ENCODE measurements around the gene RMC1. TPM values are rescaled to one million over a fixed set of nuclear protein-coding genes. Genes with fewer than 3 reads are reported as not detected.

Gene RMC1
- total RNA-seq, 2 donors from 2014 or later: 16.8 to 27.5 TPM

- H3K4me3 ChIP-seq: no peak overlapping the region
- peaks cover 4 to 8% of the 10 kb centered on the region in 2 donors for H3K4me1 ChIP-seq (ENCODE audit: control insufficient read depth in 1 of 2, low read depth in 2 of 2)
- H3K27me3 ChIP-seq (replicated peaks; ENCODE audit: insufficient read depth): no peaks in the 10 kb centered on the region
- no peak for ATAC-seq (ENCODE audit: insufficient number of reproducible peaks, low FRiP score, low read depth)
- DNase-seq (ENCODE audit: low spot score): no peak
- peaks cover 35% of the 10 kb centered on the region for H3K36me3 ChIP-seq
- no peak overlapping the region for H3K27ac ChIP-seq
- no peak for TF ChIP-seq CTCF (IDR thresholded peaks at IDR 0.05)
- no peaks in the 10 kb centered on the region for H3K9me3 ChIP-seq
These were observed 66.2 kb downstream of the RMC1 start for GRCh38 chr18:23569299-23570063.

- Histone ChIP-seq H3K27me3 (replicated peaks; ENCODE audit: insufficient read depth) (no peaks in the 10 kb centered on the region), H3K36me3 (peaks cover 36% of the 10 kb centered on the region), H3K4me3 (no peak overlapping the region), H3K4me1 (ENCODE audit: control insufficient read depth in 1 of 2, low read depth in 2 of 2) (peaks cover 14 to 15% of the 10 kb centered on the region in 2 donors), H3K27ac (no peak overlapping the region), H3K9me3 (no peaks in the 10 kb centered on the region)
- no peak for TF ChIP-seq CTCF (IDR thresholded peaks at IDR 0.05)
- ATAC-seq (ENCODE audit: insufficient number of reproducible peaks, low FRiP score, low read depth): peak; percentile 60
- DNase-seq (ENCODE audit: low spot score): no peak
These were observed 67.7 kb downstream of the RMC1 start for GRCh38 chr18:23570912-23571504.

GRCh38 chr18:23572012-23572411, 68.7 kb downstream of the RMC1 start:
- no peak overlapping the region for H3K27ac ChIP-seq
- no peaks in the 10 kb centered on the region for H3K27me3 ChIP-seq (replicated peaks; ENCODE audit: insufficient read depth)
- peaks cover 14 to 15% of the 10 kb centered on the region in 2 donors for H3K4me1 ChIP-seq (ENCODE audit: control insufficient read depth in 1 of 2, low read depth in 2 of 2)
- H3K9me3 ChIP-seq: no peaks in the 10 kb centered on the region
- peaks cover 29% of the 10 kb centered on the region for H3K36me3 ChIP-seq
- ATAC-seq (ENCODE audit: insufficient number of reproducible peaks, low FRiP score, low read depth): no peak
- no peak for DNase-seq (ENCODE audit: low spot score)
- TF ChIP-seq CTCF (IDR thresholded peaks at IDR 0.05): no peak
- H3K4me3 ChIP-seq: no peak overlapping the region

- Histone ChIP-seq H3K36me3 (peaks cover 24% of the 10 kb centered on the region), H3K27me3 (replicated peaks; ENCODE audit: insufficient read depth) (no peaks in the 10 kb centered on the region), H3K4me1 (ENCODE audit: control insufficient read depth in 1 of 2, low read depth in 2 of 2) (peaks cover 14 to 15% of the 10 kb centered on the region in 2 donors), H3K9me3 (no peaks in the 10 kb centered on the region), H3K4me3 (no peak overlapping the region), H3K27ac (no peak overlapping the region)
- TF ChIP-seq CTCF (IDR thresholded peaks at IDR 0.05): no peak
- no peak for ATAC-seq (ENCODE audit: insufficient number of reproducible peaks, low FRiP score, low read depth)
- DNase-seq (ENCODE audit: low spot score): no peak
These were observed 69.3 kb downstream of the RMC1 start for GRCh38 chr18:23572570-23572969.

GRCh38 chr18:23573020-23573419, 69.7 kb downstream of the RMC1 start:
- H3K36me3 ChIP-seq: peaks cover 22% of the 10 kb centered on the region
- peaks cover 14 to 15% of the 10 kb centered on the region in 2 donors for H3K4me1 ChIP-seq (ENCODE audit: control insufficient read depth in 1 of 2, low read depth in 2 of 2)
- TF ChIP-seq CTCF (IDR thresholded peaks at IDR 0.05): no peak
- H3K27me3 ChIP-seq (replicated peaks; ENCODE audit: insufficient read depth): no peaks in the 10 kb centered on the region
- H3K4me3 ChIP-seq: no peak overlapping the region
- H3K27ac ChIP-seq: no peak overlapping the region
- ATAC-seq (ENCODE audit: insufficient number of reproducible peaks, low FRiP score, low read depth) (no peak), DNase-seq (ENCODE audit: low spot score) (no peak)
- H3K9me3 ChIP-seq: no peaks in the 10 kb centered on the region

Measured in thoracic aorta (tissue), 2 donors.